Activated CD8-positive, alpha-beta memory T cell treated with anti-CD3 and anti-CD28 coated beads, Interleukin-2, amount 10 ng/mL, durations not matched to agents 7 days and 5 days (primary cell): Measurements from ENCODE around the gene RAI1. TPM values are rescaled to one million over a fixed set of nuclear protein-coding genes. Genes with fewer than 3 reads are reported as not detected.
"Not testable (repeated sequence)": the region's sequence is repeated elsewhere in the genome, so short reads cannot be mapped to it uniquely, and the experiment has no call there.

Experiments
- ATAC-seq: fragments of 150-1000 bp; cut with Tn5 transposase; one replicate; pipeline ENCODE4 v1.10.0; 2021; ENCODE audit warnings: moderate library complexity
- CTCF ChIA-PET: fragments of 350-600 bp; sonication (Branson Sonifier 250); formaldehyde crosslinking; loops from one replicate; lab custom pipeline; 2021; ENCODE audit warnings: antibody characterized with exemption; lab: Charles Lee
- DNase-seq: peaks from one replicate; pipeline ENCODE4 v3.0.0-alpha.2; 2020
- H3K27ac Mint-ChIP-seq: one replicate; pipeline ENCODE4 v1.8.0; 2021; ENCODE audit warnings: mild to moderate bottlenecking, mixed read lengths
- H3K27me3 Mint-ChIP-seq: one replicate; pipeline ENCODE4 v1.8.0; 2021; ENCODE audit warnings: mixed read lengths
- H3K36me3 Mint-ChIP-seq: one replicate; pipeline ENCODE4 v1.8.0; 2021; ENCODE audit warnings: mild to moderate bottlenecking, mixed read lengths
- H3K4me1 Mint-ChIP-seq: one replicate; pipeline ENCODE4 v1.8.0; 2021; ENCODE audit warnings: mixed read lengths
- H3K4me3 Mint-ChIP-seq: one replicate; pipeline ENCODE4 v1.8.0; 2021; ENCODE audit warnings: mild to moderate bottlenecking, moderate library complexity, mixed read lengths
- H3K9me3 Mint-ChIP-seq: one replicate; pipeline ENCODE4 v1.8.0; 2022; ENCODE audit warnings: low read depth, mixed read lengths
- total RNA-seq, 2 experiments: library from RNA; stranded (reverse); gene quantifications; one replicate each; pipeline ENCODE4 v1.2.3, GENCODE V29; 2021

Gene RAI1
- total RNA-seq, 2 experiments from 2014 or later, result 17.4 to 24.4 TPM

- Mint-ChIP-seq H3K36me3 (no peaks in the 10 kb centered on the region), H3K4me3 (no peak overlapping the region), H3K27me3 (peaks cover 15% of the 10 kb centered on the region), H3K4me1 (peaks cover 29% of the 10 kb centered on the region), H3K9me3 (no peaks in the 10 kb centered on the region), H3K27ac (no peak overlapping the region)
- CTCF ChIA-PET, result interaction anchor here (0.5 kb wide), 1 partner anchor 30 kb away, joined by 3 read pairs; no protein-coding TSS in a partner anchor
- no peak for DNase-seq
- ATAC-seq, result no peak
These were observed 12.9 kb upstream of the RAI1 start for GRCh38 chr17:17668358-17668757.

GRCh38 chr17:17668775-17669579, 12.3 kb upstream of the RAI1 start:
- Mint-ChIP-seq H3K36me3 (no peaks in the 10 kb centered on the region), H3K9me3 (no peaks in the 10 kb centered on the region), H3K4me1 (peaks cover 25% of the 10 kb centered on the region), H3K4me3 (no peak overlapping the region), H3K27ac (no peak overlapping the region), H3K27me3 (peaks cover 21% of the 10 kb centered on the region)
- peak; percentile 47 for ATAC-seq
- CTCF ChIA-PET, result interaction anchor here (0.5 kb wide), 1 partner anchor 30 kb away, joined by 3 read pairs; no protein-coding TSS in a partner anchor
- DNase-seq, result no peak

GRCh38 chr17:17669580-17670235, 11.6 kb upstream of the RAI1 start:
- DNase-seq (no peak), ATAC-seq (no peak)
- CTCF ChIA-PET, result no interaction called here
- no peak overlapping the region for H3K27ac Mint-ChIP-seq
- H3K9me3 Mint-ChIP-seq, result no peaks in the 10 kb centered on the region
- no peak overlapping the region for H3K4me3 Mint-ChIP-seq
- H3K4me1 Mint-ChIP-seq, result peaks cover 23% of the 10 kb centered on the region
- H3K36me3 Mint-ChIP-seq, result no peaks in the 10 kb centered on the region
- peaks cover 23% of the 10 kb centered on the region for H3K27me3 Mint-ChIP-seq

GRCh38 chr17:17670701-17671305, 10.5 kb upstream of the RAI1 start:
- H3K4me1 Mint-ChIP-seq, result peaks cover 25% of the 10 kb centered on the region
- CTCF ChIA-PET, result interaction anchor here (1.2 kb wide), 1 partner anchor 248 kb away, joined by 3 read pairs; no protein-coding TSS in a partner anchor
- DNase-seq (no peak), ATAC-seq (no peak)
- peaks cover 25% of the 10 kb centered on the region for H3K27me3 Mint-ChIP-seq
- H3K27ac Mint-ChIP-seq, result no peak overlapping the region
- H3K9me3 Mint-ChIP-seq, result no peaks in the 10 kb centered on the region
- H3K36me3 Mint-ChIP-seq, result no peaks in the 10 kb centered on the region
- no peak overlapping the region for H3K4me3 Mint-ChIP-seq

- Mint-ChIP-seq H3K27ac (no peak overlapping the region), H3K4me1 (peaks cover 32% of the 10 kb centered on the region), H3K27me3 (peaks cover 24% of the 10 kb centered on the region), H3K4me3 (no peak overlapping the region), H3K9me3 (no peaks in the 10 kb centered on the region), H3K36me3 (no peaks in the 10 kb centered on the region)
- DNase-seq, result no peak
- CTCF ChIA-PET, result interaction anchor here (1.2 to 1.7 kb wide), 4 partner anchors 9 to 248 kb away, joined by 3 to 7 read pairs (median 4); no protein-coding TSS in a partner anchor
- ATAC-seq, result no peak
These were observed 9.7 kb upstream of the RAI1 start for GRCh38 chr17:17671369-17672129.

GRCh38 chr17:17672453-17673368, 8.5 kb upstream of the RAI1 start:
- no peak overlapping the region for H3K27ac Mint-ChIP-seq
- H3K27me3 Mint-ChIP-seq, result peaks cover 20% of the 10 kb centered on the region
- H3K36me3 Mint-ChIP-seq, result no peaks in the 10 kb centered on the region
- ATAC-seq (peak; percentile 37), DNase-seq (no peak)
- no peak overlapping the region for H3K4me3 Mint-ChIP-seq
- CTCF ChIA-PET, result interaction anchor here (0.6 to 1.7 kb wide), 7 partner anchors 8 to 361 kb away, joined by 3 to 7 read pairs (median 5); no protein-coding TSS in a partner anchor
- peaks cover 43% of the 10 kb centered on the region for H3K4me1 Mint-ChIP-seq
- no peaks in the 10 kb centered on the region for H3K9me3 Mint-ChIP-seq

GRCh38 chr17:17675416-17675815, 5.8 kb upstream of the RAI1 start:
- ATAC-seq, result no peak
- no peak for DNase-seq
- H3K4me3 Mint-ChIP-seq, result no peak overlapping the region
- H3K4me1 Mint-ChIP-seq, result peaks cover 43% of the 10 kb centered on the region
- peaks cover 33% of the 10 kb centered on the region for H3K27me3 Mint-ChIP-seq
- H3K36me3 Mint-ChIP-seq, result no peaks in the 10 kb centered on the region
- no peak overlapping the region for H3K27ac Mint-ChIP-seq
- CTCF ChIA-PET, result no interaction called here
- H3K9me3 Mint-ChIP-seq, result no peaks in the 10 kb centered on the region

GRCh38 chr17:17675925-17676534, 5.2 kb upstream of the RAI1 start:
- H3K4me1 Mint-ChIP-seq, result peaks cover 45% of the 10 kb centered on the region
- peak overlapping the region; percentile 46 for H3K27ac Mint-ChIP-seq
- H3K27me3 Mint-ChIP-seq, result peaks cover 33% of the 10 kb centered on the region
- H3K4me3 Mint-ChIP-seq, result peak overlapping the region; percentile 14
- H3K9me3 Mint-ChIP-seq, result no peaks in the 10 kb centered on the region
- H3K36me3 Mint-ChIP-seq, result no peaks in the 10 kb centered on the region
- CTCF ChIA-PET, result no interaction called here
- DNase-seq, result peak; percentile 64
- peak; percentile 47 for ATAC-seq

- DNase-seq (no peak), ATAC-seq (no peak)
- CTCF ChIA-PET, result interaction anchor here (0.6 to 1.6 kb wide), 3 partner anchors 10 to 242 kb away, joined by 3 to 5 read pairs (median 3); no protein-coding TSS in a partner anchor
- H3K27ac Mint-ChIP-seq, result no peak overlapping the region
- no peaks in the 10 kb centered on the region for H3K36me3 Mint-ChIP-seq
- peaks cover 40% of the 10 kb centered on the region for H3K4me1 Mint-ChIP-seq
- H3K4me3 Mint-ChIP-seq, result peak overlapping the region; percentile 14
- H3K27me3 Mint-ChIP-seq, result peaks cover 33% of the 10 kb centered on the region
- no peaks in the 10 kb centered on the region for H3K9me3 Mint-ChIP-seq
These were observed 4.5 kb upstream of the RAI1 start for GRCh38 chr17:17676752-17677151.

- H3K27me3 Mint-ChIP-seq, result peaks cover 33% of the 10 kb centered on the region
- no peaks in the 10 kb centered on the region for H3K36me3 Mint-ChIP-seq
- H3K4me3 Mint-ChIP-seq, result no peak overlapping the region
- no peaks in the 10 kb centered on the region for H3K9me3 Mint-ChIP-seq
- DNase-seq (no peak), ATAC-seq (no peak)
- peaks cover 36% of the 10 kb centered on the region for H3K4me1 Mint-ChIP-seq
- CTCF ChIA-PET, result interaction anchor here (1.1 to 1.6 kb wide), 3 partner anchors 11 to 244 kb away, joined by 3 to 5 read pairs (median 3); no protein-coding TSS in a partner anchor
- H3K27ac Mint-ChIP-seq, result no peak overlapping the region
These were observed 3.8 kb upstream of the RAI1 start for GRCh38 chr17:17677299-17678040.

- H3K27ac Mint-ChIP-seq, H3K4me3 Mint-ChIP-seq, H3K36me3 Mint-ChIP-seq, DNase-seq, ATAC-seq, H3K9me3 Mint-ChIP-seq: not testable (repeated sequence)
- H3K4me1 Mint-ChIP-seq, result peaks cover 29% of the 10 kb centered on the region
- H3K27me3 Mint-ChIP-seq, result peaks cover 26% of the 10 kb centered on the region
- CTCF ChIA-PET, result interaction anchor here (1.2 to 2.7 kb wide), 7 partner anchors 12 to 360 kb away, joined by 3 to 8 read pairs (median 3); no protein-coding TSS in a partner anchor
These were observed 3.1 kb upstream of the RAI1 start for GRCh38 chr17:17678063-17678699.
